GM19468 (cell line): ENCODE results near the gene ARHGAP25.

Experiments
- ATAC-seq: cut with Tn5 transposase; IDR thresholded peaks from one replicate; pipeline ENCODE4 v1.9.1; 2021; ENCODE audit warnings: mild to moderate bottlenecking, moderate library complexity, moderate number of reproducible peaks; ENCODE audit not compliant: unreplicated experiment; ENCODE audit errors: extremely low read depth

ARHGAP25 gene

DNA sequence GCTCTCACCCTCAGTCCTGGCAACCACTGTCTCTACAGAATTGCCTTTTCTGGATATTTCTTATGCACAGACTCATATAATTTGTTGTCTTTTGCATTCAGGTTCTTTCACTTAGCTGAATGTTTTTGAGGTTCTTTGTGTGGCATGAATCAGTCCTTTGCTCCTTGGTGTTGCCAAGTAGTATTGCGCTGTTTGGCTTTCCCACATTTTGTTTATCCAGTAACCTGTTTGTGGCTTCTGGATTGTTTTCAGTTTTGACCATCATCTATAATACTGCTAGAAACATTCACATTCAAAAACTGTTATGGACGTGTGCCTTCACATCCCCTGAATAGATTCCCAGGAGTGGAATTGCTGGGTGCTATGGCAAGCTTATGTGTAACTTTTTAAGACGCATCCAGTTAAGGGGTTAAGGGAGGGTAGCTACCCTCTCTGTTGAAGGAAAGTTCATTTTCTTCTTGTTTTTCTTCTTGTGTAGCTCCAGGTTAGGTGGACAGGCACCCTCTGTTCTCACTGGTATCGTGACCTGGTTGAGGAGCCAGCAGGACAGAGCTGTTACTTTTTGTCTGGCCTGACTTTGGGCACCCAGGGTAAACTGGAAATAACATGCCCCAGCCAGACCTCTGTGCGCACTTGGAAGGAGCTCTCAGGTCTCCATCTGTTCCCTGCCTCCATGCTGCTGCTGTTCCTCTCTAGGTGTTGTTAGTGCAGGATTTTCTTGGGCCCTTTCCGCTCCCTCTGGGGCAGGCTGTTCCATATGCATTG is 29.6 kb downstream of the ARHGAP25 start:
- no peak for ATAC-seq

DNA sequence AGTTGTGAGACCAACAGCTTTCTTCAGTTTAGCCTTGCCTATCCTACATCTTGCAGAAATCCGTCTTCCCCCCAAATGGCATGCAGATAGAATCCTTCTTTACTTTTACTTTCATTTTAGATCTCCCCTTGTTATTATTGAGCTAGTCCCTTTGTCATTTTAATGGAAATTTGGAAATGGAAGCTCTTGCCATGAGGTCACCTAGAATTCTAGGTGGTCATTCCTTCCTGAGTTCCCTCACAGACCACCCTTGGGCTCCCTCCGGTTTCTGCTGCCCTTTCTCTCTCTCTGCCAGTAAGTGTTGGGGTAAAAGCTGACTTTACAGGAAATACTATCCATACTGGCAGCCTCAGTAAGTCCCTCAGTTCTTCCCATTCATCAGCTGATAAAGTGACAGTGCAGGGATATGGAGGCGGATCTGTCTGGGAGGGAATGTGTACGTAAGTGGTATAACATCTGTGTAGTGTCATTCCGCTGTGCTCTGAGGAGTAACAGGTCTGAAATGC is 30.2 kb downstream of the ARHGAP25 start:
- no peak for ATAC-seq

DNA sequence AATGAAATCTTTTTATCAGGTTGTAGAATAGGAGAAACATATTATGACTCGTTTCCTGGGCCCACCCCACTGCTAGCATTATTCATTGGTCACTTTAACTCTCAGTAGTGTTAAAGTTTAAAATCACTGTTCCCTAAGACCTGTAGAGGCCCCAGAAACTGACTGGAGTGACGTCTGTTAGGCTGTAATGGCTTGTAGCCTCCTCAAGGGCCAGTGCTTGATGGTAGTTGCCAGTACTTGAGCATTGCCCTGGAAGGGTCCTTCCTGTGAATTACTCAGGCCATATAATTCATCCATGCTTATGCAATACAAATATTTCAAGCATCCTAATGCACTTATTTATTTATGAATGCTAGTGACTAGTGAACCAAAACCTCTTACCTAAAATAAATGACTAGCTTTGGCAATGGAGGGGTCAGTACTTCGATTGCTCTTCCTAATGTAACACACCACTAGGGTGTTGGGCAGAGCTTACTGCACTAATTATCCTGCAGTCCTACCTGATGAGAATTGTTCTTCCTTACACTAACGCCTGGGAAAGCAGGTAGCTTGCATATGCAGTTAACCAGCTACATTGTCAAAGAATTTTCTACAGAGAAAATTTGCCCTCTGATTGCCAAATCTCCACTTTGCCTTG is 31.2 kb downstream of the ARHGAP25 start:
- no peak for ATAC-seq

DNA sequence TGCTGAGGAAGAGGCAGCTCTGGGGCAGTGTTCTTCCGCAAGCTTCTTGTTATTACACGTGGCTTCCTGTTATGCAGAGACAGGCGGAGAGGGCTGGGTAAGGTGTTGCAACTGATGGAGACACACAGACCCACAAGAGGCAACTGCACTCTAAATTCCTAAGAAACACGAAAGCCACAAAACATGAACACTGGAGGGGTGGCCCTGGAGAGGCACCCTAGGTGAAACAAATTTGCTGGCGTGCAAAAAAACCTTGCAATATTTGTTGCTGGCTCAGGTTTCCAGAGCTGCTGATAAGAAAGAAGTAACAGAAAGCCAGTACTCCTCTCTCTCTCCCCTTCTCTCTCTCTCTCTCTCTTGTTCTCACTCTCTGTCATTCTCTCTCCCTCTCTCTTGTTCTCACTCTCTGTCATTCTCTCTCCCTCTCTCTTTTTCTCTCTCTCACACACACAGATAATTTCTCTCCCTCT is 31.8 kb downstream of the ARHGAP25 start:
- no peak for ATAC-seq

DNA sequence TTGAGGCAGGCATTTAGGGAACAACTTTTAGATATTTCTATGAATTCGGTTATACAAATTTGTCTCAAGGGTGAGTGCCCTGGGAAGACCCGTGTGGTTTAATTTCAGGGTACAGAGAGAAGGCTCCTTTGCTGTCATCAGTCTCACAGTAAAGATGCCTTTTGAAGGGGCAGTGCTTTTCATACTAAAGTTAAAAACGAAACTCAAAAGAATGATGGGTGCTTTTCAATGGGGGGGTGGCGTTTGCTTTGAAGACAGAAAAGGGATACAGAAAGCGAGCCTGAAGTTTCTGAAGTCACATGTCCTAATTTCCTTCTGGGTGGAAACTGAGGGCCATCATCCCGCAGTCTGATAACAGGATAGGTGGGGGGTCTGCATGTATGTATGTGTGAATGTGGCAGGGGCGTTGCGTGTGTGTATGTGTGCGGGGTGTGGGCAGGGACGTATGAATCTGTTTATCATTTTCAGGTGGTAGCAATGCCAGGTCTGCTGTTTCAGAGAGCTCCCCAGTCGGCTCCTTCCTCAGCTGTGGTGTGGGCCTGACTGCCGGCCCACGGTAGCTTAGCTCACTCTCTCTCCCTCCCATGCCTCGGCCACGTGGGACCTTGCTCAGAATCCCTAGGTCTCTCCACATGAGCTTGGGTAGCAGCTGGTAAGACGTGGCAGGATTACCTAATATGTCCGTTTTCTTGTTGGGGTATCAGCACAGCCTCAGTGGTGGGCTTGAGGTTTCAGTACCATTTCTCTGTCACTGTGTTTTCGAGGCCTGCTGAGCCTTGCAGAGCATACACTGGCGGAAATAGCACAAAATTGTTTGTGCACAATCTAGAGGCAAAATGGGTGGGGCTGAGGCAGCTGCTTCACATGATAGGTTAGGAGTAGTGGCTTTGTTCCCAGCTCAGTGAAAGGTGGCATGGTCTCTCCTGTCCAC is 32.7 kb downstream of the ARHGAP25 start:
- ATAC-seq, result no peak

DNA sequence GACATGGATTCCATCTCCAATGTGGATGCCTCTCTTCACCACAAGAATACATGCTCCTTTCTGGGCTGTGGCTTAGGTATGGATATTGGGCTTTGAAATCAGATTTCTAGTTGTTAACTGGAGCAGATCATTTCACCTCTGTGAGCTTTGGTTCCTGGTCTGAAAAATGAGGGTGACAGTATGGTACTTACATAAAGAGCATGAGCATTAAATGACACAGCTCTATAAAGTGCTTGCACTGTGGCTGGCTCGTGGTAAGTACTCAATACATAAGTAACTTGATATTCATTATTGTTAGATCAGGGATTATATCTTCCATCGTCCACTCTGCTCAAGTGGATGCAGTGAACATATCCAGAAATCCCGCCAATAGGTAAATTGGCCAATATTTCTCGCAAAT is 33.4 kb downstream of the ARHGAP25 start:
- no peak for ATAC-seq

DNA sequence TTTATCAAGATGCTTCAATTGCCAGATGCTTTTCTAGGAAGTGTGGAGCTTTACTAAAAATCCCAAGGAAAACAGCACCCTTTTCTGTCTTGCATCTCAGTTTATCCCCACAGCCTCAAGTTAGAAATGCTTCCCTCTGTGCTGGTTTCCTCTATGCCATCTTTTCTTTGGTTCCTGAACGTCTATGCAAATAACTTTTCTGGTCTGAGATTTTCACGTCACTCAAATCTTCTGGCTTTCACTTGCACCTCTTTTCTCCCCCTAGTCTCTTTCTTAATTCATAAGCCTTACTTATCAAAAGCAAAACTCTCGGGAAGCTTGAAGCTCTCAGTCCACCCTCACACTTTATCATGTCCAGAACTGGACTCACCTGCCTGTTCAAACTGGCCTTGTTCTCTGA is 33.9 kb downstream of the ARHGAP25 start:
- no peak for ATAC-seq

DNA sequence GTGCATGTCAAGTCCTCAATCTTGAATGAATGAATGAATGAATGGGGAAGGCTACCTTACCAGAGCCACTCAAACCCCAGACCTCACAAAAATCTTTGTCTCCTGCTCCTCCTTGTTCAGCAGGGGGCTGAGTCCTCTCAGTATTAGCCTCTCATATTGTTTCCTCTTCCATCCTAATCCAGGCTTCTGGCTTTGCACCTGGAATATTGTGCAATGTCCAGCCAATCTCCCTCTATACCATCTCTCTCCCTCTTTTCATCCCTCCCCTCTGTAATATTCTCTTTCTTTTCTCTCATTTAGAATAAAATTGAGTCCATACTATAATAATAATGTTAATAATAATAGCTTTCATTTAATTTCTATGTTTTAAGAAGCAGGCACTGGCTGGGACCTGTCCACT is 34.3 kb downstream of the ARHGAP25 start:
- ATAC-seq, result no peak

DNA sequence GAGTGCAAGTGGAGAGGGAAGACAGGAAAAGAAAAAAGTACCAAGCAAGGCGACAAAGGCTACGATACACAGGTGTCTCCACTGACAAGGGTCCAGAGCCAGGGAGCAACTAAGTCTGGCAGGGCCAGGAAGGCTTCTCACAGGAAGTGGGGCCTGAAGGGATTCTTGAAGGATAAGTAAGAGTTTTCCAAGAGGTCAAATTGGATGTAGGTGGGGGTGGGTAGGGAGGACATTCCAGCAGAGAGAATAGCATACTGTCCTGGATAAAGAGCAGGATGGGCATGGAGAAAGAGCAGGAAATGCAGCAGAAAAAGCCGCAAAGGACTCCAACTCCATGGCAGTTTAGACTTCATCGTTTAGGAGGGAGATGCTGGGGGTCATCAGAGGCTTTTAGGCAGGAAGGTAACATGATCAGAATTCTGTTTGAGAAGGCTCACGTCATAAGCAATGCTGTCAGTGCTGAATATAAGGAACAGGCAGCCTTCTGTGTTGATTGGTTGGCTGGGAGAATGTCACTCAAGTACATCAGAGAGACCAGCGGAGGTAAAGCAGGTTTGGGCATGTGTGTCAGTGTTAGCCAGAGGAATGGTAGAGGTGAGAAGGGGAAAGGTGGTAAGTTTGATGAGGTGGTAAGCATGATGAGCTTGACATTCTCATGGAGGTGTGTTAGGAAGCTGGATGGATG is 35.1 kb downstream of the ARHGAP25 start:
- no peak for ATAC-seq

DNA sequence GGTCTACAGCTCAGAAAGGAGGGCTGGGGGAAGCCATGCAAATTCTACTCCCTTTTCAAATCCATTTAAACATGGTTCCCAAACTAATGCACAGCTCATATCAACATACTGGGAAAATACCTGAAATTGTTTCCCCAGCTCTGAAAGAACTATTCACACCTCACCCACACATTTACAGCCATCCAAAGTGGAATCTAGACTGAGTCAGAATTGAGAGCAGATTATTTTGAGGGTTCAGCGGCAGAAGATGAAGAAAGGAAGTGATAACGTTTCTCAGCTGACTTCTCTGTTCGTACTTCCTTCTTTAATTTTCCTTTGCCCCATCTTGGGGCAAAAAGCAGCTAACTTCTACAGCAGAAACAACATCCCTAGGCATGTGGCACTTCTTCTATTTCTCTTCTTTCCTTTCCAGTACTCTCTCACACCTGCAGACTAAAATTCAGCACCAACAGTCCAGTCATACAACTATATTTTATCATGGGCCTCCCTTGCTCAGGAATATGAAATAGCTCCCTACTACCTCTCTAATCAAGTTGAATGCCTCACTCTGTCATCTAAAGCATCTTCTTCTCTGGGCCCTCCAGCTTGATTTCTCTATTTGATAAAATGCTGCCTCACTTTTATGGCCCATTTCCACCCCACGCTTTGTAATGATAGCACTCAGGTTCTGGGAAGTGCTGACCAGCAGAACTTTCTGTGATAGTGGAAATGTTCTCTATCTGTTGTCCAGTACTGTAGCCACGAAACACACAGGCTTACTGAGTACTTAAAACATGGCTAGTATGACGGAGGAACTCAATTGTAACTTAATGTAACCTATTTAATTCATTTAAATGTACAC is 35.9 kb downstream of the ARHGAP25 start:
- no peak for ATAC-seq

DNA sequence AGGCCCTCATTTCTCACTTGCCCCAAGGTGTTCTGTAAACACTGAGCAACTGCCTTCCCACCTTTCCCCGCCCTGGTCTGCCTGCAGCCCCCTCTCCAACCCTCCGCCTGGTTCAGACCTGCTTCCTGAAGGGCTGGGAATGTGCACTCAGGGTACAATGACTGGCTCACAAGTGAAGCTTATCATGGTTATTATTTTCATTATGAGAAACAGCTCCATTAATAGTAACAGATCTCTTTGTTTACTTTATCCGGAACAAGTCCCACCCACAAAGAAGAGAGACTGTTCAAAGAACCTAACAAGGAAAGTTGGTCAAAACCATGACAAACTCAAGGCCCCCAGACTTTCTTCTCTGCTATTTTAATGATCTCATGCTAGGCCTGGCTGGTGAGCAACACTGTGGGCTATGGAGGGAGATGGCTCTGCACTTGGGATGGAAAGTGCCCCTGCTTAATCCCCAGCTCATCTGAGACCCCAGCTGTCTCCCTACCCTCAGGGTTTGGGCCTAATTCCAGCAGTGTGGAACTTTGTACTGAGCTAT is 36.7 kb downstream of the ARHGAP25 start:
- no peak for ATAC-seq

DNA sequence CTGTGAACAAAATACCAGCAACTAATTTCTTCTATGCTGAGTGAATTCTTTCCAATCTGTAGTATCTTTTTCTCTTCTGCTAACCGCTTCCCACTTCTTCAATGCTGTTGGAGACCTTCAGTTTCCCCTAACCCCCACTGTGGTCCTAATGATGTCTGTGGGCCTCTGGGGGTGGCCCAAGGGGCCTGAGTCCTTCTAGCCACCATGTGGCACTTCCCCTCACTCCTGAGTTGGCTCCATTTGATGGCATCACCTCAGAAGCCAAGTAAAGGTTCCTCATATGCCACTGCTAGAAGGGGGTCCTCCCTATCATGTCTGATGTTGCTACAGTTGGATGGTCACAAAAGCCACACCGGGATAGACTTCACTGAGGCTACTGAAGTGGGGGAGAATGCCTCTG is 37.5 kb downstream of the ARHGAP25 start:
- ATAC-seq, result no peak

DNA sequence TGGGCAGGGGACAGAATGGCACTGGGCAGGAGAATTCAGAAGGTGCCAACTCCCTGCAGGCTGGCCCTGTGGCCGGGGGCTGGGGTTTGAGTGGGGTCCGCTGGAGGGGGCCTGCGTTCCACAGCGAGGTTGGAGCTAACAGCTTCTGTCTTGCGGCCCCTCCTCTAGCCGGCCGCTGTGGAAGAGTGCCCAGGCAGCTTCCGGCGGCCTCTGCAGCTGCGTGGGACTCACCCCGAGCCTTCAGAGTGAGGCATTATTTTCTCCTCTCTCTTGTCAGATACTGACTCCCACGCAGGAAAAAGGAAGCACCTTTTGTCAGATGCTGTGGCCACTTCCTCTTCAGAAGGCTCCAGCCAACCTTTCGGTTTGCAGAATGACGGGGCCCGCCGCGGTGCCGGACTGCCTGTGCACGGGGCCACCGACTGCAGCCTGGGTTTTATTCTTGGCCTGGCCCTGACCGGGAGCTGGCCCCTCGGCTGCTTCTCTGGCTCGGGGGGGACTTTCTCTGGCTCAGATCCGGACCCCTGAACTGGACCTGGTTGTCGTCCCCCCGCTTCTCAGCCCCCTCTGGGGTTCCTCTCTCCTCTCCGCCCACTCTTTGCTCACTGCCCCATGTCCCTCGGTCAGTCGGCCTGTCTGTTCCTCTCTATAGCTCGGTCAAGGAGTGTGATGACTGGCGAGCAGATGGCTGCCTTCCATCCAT is 40.1 kb downstream of the ARHGAP25 start:
- ATAC-seq, result peak; percentile 86

DNA sequence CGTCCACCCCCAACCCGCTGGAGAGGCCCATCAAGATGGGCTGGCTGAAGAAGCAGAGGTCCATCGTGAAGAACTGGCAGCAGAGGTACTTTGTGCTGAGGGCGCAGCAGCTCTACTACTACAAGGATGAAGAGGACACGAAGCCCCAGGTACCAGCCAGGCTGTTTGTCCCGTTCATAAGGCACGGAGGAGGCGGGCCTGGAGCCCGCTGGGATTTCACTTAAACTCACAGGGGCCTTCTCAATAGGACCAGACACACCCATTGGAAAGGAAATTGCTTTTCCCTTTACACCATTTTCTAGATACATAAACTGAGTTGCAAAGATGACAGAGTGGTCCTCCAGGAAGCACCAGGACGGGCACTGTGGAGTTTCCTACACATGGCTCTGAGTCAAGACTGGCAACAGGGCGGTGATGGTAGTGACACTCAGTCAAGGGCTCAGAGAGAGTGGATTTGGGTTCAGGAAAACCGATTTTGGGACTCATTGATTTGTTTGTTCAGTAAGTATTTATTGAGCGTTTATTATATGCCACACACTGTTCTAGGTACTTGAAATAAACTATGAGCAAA is 40.7 kb downstream of the ARHGAP25 start:
- no peak for ATAC-seq

DNA sequence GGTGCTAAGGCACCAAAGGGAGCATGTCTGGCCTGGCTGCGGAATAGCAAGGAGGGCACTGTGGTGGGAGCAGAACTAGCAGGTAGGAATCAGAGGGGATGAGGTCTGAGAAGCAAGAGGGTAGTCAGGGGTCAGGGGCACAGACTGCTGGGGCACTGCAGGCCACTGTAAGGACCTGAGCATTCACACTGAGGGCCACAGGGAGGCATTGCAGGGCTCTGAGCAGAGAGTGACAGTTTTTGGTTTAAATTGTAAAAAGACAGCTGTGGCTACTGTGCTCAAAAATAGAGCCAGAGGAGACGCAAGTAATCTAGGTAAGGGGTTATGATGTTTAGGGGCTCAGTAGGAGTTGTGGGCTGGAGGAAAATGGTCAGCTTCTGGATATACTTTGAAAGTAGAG is 41.5 kb downstream of the ARHGAP25 start:
- ATAC-seq, result no peak

DNA sequence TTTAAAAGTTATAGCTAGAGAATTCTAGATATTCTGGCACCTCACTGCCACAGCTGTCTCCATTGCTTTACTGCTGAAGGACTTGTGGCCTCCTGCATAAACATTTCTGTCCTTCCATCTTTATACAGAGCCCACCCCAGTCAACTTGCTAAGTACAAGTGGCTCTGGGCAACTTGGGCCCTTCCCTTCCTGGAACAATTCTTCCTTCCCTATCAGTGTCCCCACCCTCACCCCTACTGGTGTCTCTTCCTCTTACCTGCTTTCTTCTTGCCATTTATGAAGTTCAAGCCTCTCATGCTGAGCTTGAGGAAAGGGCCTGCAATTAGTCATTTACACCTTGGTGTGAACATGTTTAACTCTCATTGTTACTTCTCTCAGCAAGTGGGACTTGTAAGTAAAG is 45.0 kb downstream of the ARHGAP25 start:
- ATAC-seq, result no peak

DNA sequence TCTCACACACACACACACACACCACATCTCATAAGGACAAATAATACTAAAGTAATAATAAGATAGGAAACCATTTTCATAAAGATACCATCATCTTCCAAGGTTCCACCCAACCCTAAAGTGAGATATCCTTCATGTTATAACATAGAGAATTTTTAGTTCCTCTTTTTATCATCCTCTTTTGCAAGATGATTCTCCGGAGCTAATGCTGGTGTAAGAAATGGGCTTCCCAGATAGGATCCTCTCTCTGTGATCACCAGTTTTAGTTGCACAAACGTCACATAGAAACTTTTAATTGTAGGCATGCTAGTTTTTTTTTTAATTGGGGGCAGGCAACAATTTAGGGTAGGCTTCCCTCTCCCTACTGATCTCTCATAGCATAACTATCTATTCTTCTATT is 49.6 kb downstream of the ARHGAP25 start:
- ATAC-seq, result no peak

DNA sequence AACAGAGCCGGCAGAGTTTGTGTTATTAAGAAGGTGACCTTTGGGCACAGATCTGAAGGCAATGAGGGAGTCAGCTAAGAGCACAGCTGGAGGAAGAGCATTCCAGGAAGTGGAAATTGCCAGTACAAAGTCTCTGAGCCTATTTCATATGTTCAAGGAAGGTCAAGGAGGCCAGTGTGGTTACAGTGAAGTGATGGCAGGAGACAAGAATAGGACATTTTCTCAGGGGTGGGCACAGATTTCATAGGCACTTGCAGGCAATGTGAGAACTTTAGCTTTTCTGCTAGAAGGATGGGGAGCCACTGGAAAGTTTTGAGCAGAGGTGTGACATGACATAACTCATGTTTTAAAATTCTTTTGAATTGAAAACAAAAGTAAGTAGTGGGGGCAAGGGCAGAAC is 50.3 kb downstream of the ARHGAP25 start:
- ATAC-seq, result no peak
